C4-2B (cell line): Measurements from ENCODE around the gene FOXI3.

Experiments used
- CTCF ChIP-seq: fragments of 450-650 bp; conservative IDR thresholded peaks from 2 replicates; pipeline ENCODE4 v1.5.1; 2017; ENCODE audit warnings: mild to moderate bottlenecking
- ZFX ChIP-seq: fragments of 450-650 bp; IDR thresholded peaks from 2 replicates; pipeline ENCODE4 v1.6.1; 2017

- TF ChIP-seq CTCF (no peak), ZFX (no peak)
Observed at GRCh38 chr2:88481691-88482336, 29.3 kb upstream of the FOXI3 start.
